MG63 (cell line): ENCODE results near the gene TPO. TPM values are rescaled to one million over a fixed set of nuclear protein-coding genes. Genes with fewer than 3 reads are reported as not detected.
"Not testable (repeated sequence)": the region's sequence is repeated elsewhere in the genome, so short reads cannot be mapped to it uniquely, and the experiment has no call there.

ENCODE experiments used
- DNase-seq: peaks from one replicate; pipeline ENCODE4 v3.0.0-alpha.2; 2020
- H3K27me3 ChIP-seq: fragments of 250-450 bp; sonication (Bioruptor Pico); 2 replicates; pipeline ENCODE4 v1.5.1; 2020; ENCODE audit warnings: mild to moderate bottlenecking, moderate library complexity
- H3K36me3 ChIP-seq: fragments of 250-450 bp; sonication (Bioruptor Pico); 2 replicates; pipeline ENCODE4 v1.5.1; 2020; ENCODE audit warnings: mild to moderate bottlenecking, moderate library complexity
- H3K4me3 ChIP-seq: fragments of 250-450 bp; sonication (Bioruptor Pico); 2 replicates; pipeline ENCODE4 v1.5.1; 2020; ENCODE audit warnings: mild to moderate bottlenecking, moderate library complexity
- H3K9me3 ChIP-seq: fragments of 250-450 bp; sonication (Bioruptor Pico); 2 replicates; pipeline ENCODE4 v1.5.1; 2020; ENCODE audit warnings: mild to moderate bottlenecking, moderate library complexity
- total RNA-seq: library from RNA; depleted of rRNA; stranded (reverse); fragments of >200 nt; shearing (Covaris generic); gene quantifications from 2 replicates; pipeline ENCODE4 v1.2.3, GENCODE V29; 2014; ENCODE audit warnings: low replicate concordance

Gene TPO
- total RNA-seq, 1 experiment from 2014 or later: not detected

GRCh38 chr2:1486670-1487069, 73.4 kb downstream of the TPO start:
- no peak overlapping the region for H3K4me3 ChIP-seq
- H3K36me3 ChIP-seq: no peaks in the 10 kb centered on the region
- H3K9me3 ChIP-seq: no peaks in the 10 kb centered on the region
- H3K27me3 ChIP-seq: no peaks in the 10 kb centered on the region
- no peak for DNase-seq

GRCh38 chr2:1487758-1488157, 74.5 kb downstream of the TPO start:
- Histone ChIP-seq H3K27me3 (no peaks in the 10 kb centered on the region), H3K36me3 (no peaks in the 10 kb centered on the region), H3K9me3 (no peaks in the 10 kb centered on the region), H3K4me3 (no peak overlapping the region)
- DNase-seq: no peak

GRCh38 chr2:1488181-1488671, 75.0 kb downstream of the TPO start:
- DNase-seq: no peak
- Histone ChIP-seq H3K27me3 (no peaks in the 10 kb centered on the region), H3K9me3 (no peaks in the 10 kb centered on the region), H3K36me3 (no peaks in the 10 kb centered on the region), H3K4me3 (no peak overlapping the region)

GRCh38 chr2:1488851-1489250, 75.6 kb downstream of the TPO start:
- DNase-seq: no peak
- Histone ChIP-seq H3K36me3 (no peaks in the 10 kb centered on the region), H3K9me3 (no peaks in the 10 kb centered on the region), H3K27me3 (no peaks in the 10 kb centered on the region), H3K4me3 (no peak overlapping the region)

- no peaks in the 10 kb centered on the region for H3K27me3 ChIP-seq
- H3K36me3 ChIP-seq: no peaks in the 10 kb centered on the region
- H3K9me3 ChIP-seq: no peaks in the 10 kb centered on the region
- DNase-seq: no peak
- H3K4me3 ChIP-seq: no peak overlapping the region
Observed at GRCh38 chr2:1489486-1489885, 76.2 kb downstream of the TPO start.

- DNase-seq: not testable (repeated sequence)
Observed at GRCh38 chr2:1490381-1490780, 77.1 kb downstream of the TPO start.

GRCh38 chr2:1491751-1492150, 78.5 kb downstream of the TPO start:
- no peaks in the 10 kb centered on the region for H3K36me3 ChIP-seq
- H3K9me3 ChIP-seq: no peaks in the 10 kb centered on the region
- H3K27me3 ChIP-seq: no peaks in the 10 kb centered on the region
- no peak overlapping the region for H3K4me3 ChIP-seq
- no peak for DNase-seq

More at GRCh38 chr2:1490381-1490780, 77.1 kb downstream of the TPO start:
- not testable (repeated sequence) for H3K36me3 ChIP-seq, H3K27me3 ChIP-seq, H3K4me3 ChIP-seq, H3K9me3 ChIP-seq

GRCh38 chr2:1492231-1492630, 79.0 kb downstream of the TPO start:
- H3K36me3 ChIP-seq, H3K27me3 ChIP-seq, H3K4me3 ChIP-seq, H3K9me3 ChIP-seq, DNase-seq: not testable (repeated sequence)

GRCh38 chr2:1492711-1493430, 79.6 kb downstream of the TPO start:
- H3K36me3 ChIP-seq: no peaks in the 10 kb centered on the region

GRCh38 chr2:1493431-1494126, 80.3 kb downstream of the TPO start:
- no peak overlapping the region for H3K4me3 ChIP-seq
- DNase-seq: no peak
- H3K27me3 ChIP-seq: no peaks in the 10 kb centered on the region
- no peaks in the 10 kb centered on the region for H3K9me3 ChIP-seq
- no peaks in the 10 kb centered on the region for H3K36me3 ChIP-seq

More at GRCh38 chr2:1492711-1493430, 79.6 kb downstream of the TPO start:
- H3K27me3 ChIP-seq: no peaks in the 10 kb centered on the region
- no peak overlapping the region for H3K4me3 ChIP-seq
- no peak for DNase-seq
- no peaks in the 10 kb centered on the region for H3K9me3 ChIP-seq

- Histone ChIP-seq H3K27me3 (no peaks in the 10 kb centered on the region), H3K9me3 (no peaks in the 10 kb centered on the region)
- no peak for DNase-seq
Observed at GRCh38 chr2:1494257-1494656, 81.0 kb downstream of the TPO start.

GRCh38 chr2:1494906-1495305, 81.6 kb downstream of the TPO start:
- no peak for DNase-seq
- Histone ChIP-seq H3K27me3 (no peaks in the 10 kb centered on the region), H3K4me3 (no peak overlapping the region)

More at GRCh38 chr2:1494257-1494656, 81.0 kb downstream of the TPO start:
- Histone ChIP-seq H3K36me3 (no peaks in the 10 kb centered on the region), H3K4me3 (no peak overlapping the region)

GRCh38 chr2:1495676-1496358, 82.6 kb downstream of the TPO start:
- Histone ChIP-seq H3K4me3 (no peak overlapping the region), H3K9me3 (no peaks in the 10 kb centered on the region), H3K36me3 (no peaks in the 10 kb centered on the region), H3K27me3 (no peaks in the 10 kb centered on the region)
- no peak for DNase-seq

More at GRCh38 chr2:1494906-1495305, 81.6 kb downstream of the TPO start:
- H3K36me3 ChIP-seq: no peaks in the 10 kb centered on the region
- H3K9me3 ChIP-seq: no peaks in the 10 kb centered on the region

- no peak overlapping the region for H3K4me3 ChIP-seq
- H3K36me3 ChIP-seq: no peaks in the 10 kb centered on the region
- H3K27me3 ChIP-seq: no peaks in the 10 kb centered on the region
- H3K9me3 ChIP-seq: no peaks in the 10 kb centered on the region
- no peak for DNase-seq
Observed at GRCh38 chr2:1496359-1496821, 83.1 kb downstream of the TPO start.

- Histone ChIP-seq H3K27me3 (no peaks in the 10 kb centered on the region), H3K9me3 (no peaks in the 10 kb centered on the region), H3K4me3 (no peak overlapping the region), H3K36me3 (no peaks in the 10 kb centered on the region)
- no peak for DNase-seq
Observed at GRCh38 chr2:1497122-1497611, 83.9 kb downstream of the TPO start.

GRCh38 chr2:1498176-1498575, 84.9 kb downstream of the TPO start:
- no peaks in the 10 kb centered on the region for H3K36me3 ChIP-seq
- H3K4me3 ChIP-seq: no peak overlapping the region
- H3K27me3 ChIP-seq: no peaks in the 10 kb centered on the region
- H3K9me3 ChIP-seq: no peaks in the 10 kb centered on the region
- no peak for DNase-seq
